ENCODE measurements around the gene CFAP46.

Gene CFAP46

GRCh38 chr10:132929953-132930548 lies 12.3 kb downstream of the CFAP46 start:
- no peak for TF ChIP-seq CTCF (IDR thresholded peaks at IDR 0.05; ENCODE audit: control insufficient read depth, extremely low read depth, insufficient read depth)
- no peak for DNase-seq (ENCODE audit: low read depth)
- no peak overlapping the region for H3K4me3 ChIP-seq (ENCODE audit: low read depth, low read length)

GRCh38 chr10:132929480-132929879 lies 12.9 kb downstream of the CFAP46 start:
- TF ChIP-seq CTCF (IDR thresholded peaks at IDR 0.05; ENCODE audit: control insufficient read depth, extremely low read depth, insufficient read depth): no peak
- H3K4me3 ChIP-seq (ENCODE audit: low read depth, low read length): no peak overlapping the region

GRCh38 chr10:132928261-132928660 lies 14.1 kb downstream of the CFAP46 start:
- DNase-seq (ENCODE audit: low read depth): no peak
- TF ChIP-seq CTCF (IDR thresholded peaks at IDR 0.05; ENCODE audit: control insufficient read depth, extremely low read depth, insufficient read depth): no peak
- no peak overlapping the region for H3K4me3 ChIP-seq (ENCODE audit: low read depth, low read length)

More at GRCh38 chr10:132929480-132929879, 12.9 kb downstream of the CFAP46 start:
- DNase-seq (ENCODE audit: low read depth): no peak

GRCh38 chr10:132927824-132928223 lies 14.5 kb downstream of the CFAP46 start:
- TF ChIP-seq CTCF (IDR thresholded peaks at IDR 0.05; ENCODE audit: control insufficient read depth, extremely low read depth, insufficient read depth): no peak
- no peak overlapping the region for H3K4me3 ChIP-seq (ENCODE audit: low read depth, low read length)
- no peak for DNase-seq (ENCODE audit: low read depth)

- DNase-seq (ENCODE audit: low read depth): no peak
- H3K4me3 ChIP-seq (ENCODE audit: low read depth, low read length): no peak overlapping the region
- TF ChIP-seq CTCF (IDR thresholded peaks at IDR 0.05; ENCODE audit: control insufficient read depth, extremely low read depth, insufficient read depth): no peak
Measured at GRCh38 chr10:132926777-132927650, 15.4 kb downstream of the CFAP46 start.

GRCh38 chr10:132926070-132926469 lies 16.3 kb downstream of the CFAP46 start:
- H3K4me3 ChIP-seq (ENCODE audit: low read depth, low read length): no peak overlapping the region
- no peak for DNase-seq (ENCODE audit: low read depth)
- no peak for TF ChIP-seq CTCF (IDR thresholded peaks at IDR 0.05; ENCODE audit: control insufficient read depth, extremely low read depth, insufficient read depth)

Measured in LNCaP clone FGC (cell line).